GM03348 (cell line): Measurements from ENCODE around the gene TMEM123.

Experiments used
- DNase-seq: peaks from one replicate; pipeline ENCODE4 v3.0.0; 2012; ENCODE audit warnings: low spot score

The TMEM123 gene

GRCh38 chr11:102359372-102359771 is 93.2 kb downstream of the TMEM123 start:
- DNase-seq, result no peak

GRCh38 chr11:102357116-102357515 is 95.4 kb downstream of the TMEM123 start:
- no peak for DNase-seq

GRCh38 chr11:102347462-102348370 is 104.8 kb downstream of the TMEM123 start:
- peak; percentile 19 for DNase-seq

- peak; percentile 94 for DNase-seq
These were observed 105.7 kb downstream of the TMEM123 start, which contains the start of gene BIRC2 for GRCh38 chr11:102346748-102347461. Gene BIRC2 (plus strand): TSS chr11:102347214. CDS start chr11:102349855, 2,641 bp downstream.

GRCh38 chr11:102346456-102346747 is 106.2 kb downstream of the TMEM123 start:
- DNase-seq, result no peak
